GM18873 (cell line): ENCODE results near the gene APOC4.
"Not testable (repeated sequence)": the region's sequence is repeated elsewhere in the genome, so short reads cannot be mapped to it uniquely, and the experiment has no call there.

Experiments used
- ATAC-seq: cut with Tn5 transposase; IDR thresholded peaks from one replicate; pipeline ENCODE4 v1.9.1; 2021; ENCODE audit warnings: mild to moderate bottlenecking, moderate library complexity, moderate number of reproducible peaks; ENCODE audit not compliant: unreplicated experiment, low FRiP score

Gene APOC4

DNA sequence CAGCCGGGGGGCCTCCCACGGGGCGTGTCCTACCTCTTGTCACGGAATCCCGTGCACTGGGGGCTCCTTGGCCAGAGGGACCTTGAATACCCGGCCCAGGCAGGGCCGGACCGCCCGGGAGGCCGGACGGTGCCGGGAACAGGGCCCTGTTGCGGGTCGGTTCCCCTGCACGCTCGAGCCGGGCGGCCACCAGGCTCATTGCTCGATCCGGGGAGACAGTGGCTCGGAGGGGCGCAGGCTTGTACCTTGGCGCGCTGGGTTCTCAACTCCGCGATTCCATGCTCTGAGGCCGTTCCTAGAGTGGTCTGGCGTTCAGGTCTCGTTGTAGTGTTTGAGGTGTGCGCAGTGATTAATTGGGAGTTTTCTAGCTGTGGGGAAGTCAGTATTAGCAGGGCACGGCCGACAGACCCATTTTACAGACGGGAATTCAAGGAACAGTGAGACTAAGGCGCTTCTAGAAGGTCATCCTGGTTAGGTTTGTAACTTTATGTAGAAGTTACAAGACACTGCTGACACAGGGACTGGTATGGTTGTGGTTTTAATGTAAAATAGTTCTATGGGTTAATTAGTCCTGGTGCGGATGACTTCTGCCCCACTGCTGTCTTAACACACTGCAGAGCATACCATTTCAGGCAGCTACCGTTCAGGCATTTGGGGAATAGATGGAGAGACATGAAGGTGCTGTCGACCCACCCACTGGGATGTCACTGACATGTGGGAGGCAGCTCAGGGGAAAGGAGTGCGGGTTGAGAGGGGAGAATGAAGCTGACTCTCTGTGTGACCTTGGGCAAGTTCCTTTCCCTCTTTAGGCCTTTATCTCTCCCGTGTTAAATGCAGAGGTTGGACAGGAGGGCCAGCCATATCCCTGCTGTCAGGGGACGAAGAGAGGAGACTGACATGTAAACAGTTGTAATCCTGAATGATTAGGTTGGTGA is 13.7 kb downstream of the APOC4 start:
- ATAC-seq, result peak; percentile 17

DNA sequence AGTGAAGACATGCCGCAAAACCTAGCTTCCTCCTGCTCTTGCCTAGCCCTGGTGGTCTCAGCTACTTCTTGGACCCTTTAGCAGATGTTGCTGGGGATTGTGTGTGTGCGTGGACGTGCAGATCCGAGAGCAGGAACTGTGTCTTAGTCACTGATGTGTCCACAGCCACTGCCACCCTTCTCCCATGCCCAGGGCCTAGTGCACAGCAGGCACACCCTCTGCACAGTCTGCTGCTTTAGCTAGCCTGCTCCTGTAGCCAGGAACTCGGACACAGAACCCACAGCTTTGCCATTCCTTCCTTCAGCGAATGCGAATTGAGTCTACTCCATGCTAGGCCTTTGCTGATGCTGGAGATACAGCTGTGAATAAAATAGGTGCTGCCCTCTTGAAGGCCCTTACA is 15.5 kb downstream of the APOC4 start:
- no peak for ATAC-seq

DNA sequence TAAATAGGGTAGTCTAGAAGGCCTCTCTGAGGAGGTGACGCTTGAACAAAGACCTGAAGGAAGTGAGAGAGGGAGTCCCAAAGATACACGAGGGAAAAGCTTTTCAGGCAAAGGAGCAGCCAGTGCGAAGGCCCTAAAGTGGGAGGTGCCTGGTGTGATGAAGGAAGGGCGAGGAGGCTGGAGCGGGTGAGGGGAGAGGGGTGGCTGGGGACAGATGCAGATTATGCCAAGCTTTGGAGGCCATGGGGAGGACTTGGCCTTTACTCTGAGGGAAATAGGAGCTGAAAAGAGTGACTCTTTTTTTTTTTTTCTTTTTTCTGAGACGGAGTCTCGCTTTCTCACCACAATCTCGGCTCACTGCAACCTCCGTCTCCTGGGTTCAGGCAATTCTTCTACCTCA is 16.1 kb downstream of the APOC4 start:
- ATAC-seq, result no peak

DNA sequence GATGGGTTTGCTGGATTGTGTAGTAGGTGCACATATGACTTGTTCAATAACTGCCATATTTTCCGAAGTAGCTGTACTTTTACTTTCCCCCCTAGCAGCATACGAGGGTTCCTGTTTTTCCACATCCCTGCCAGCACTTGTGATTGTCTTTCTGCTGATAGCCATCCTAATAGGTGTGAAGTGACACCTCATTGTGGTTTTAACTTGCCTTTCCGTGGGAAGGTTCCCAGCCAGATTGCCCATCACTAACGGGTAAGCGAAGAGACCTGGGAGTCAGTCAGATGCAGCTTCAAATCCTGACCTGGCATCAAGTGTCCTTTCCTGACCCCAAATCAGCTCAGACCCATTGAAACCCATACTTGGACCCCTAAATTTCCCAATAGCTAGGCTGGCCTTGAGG is 17.7 kb downstream of the APOC4 start:
- ATAC-seq, result no peak

DNA sequence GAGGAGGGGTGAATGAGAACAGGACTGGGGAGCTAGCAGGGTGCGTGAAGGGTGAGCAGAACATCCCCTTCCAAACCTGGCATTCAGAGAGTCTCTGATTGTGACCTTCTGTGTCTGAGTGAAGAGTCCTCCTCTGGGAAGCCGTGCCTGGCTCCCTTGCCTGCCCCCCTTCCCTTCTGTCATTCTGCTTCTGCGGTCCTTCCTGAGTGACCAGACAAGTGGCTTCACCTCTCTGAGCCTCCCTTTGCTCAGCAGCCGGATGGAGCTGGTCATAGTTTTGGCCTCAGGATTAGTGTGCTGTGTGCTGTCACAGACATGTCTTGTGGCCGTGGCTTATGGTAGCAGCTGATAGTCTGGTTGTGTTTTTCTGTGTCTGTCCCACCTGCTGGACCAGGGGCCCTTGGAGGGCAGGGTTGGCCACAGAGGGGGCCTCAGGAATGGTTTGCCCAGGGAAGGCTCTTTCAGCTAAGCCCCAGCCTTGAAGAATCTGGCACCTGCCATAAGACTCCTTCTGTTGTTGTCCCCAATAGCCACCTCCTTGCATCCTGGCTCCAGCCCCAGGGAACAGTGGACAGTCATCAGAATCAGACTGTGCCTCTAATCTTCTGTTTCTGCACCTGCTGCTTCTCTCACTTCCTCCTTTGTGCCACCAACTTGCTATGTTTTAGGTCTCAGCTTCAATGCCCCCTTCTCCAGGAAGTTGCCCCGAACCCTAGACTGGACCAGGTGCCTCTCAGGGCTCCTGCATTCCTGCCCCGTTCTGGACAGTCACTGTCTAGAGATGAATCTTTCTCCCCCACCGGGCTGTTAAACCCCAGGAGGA is 19.1 kb downstream of the APOC4 start:
- ATAC-seq, result no peak

DNA sequence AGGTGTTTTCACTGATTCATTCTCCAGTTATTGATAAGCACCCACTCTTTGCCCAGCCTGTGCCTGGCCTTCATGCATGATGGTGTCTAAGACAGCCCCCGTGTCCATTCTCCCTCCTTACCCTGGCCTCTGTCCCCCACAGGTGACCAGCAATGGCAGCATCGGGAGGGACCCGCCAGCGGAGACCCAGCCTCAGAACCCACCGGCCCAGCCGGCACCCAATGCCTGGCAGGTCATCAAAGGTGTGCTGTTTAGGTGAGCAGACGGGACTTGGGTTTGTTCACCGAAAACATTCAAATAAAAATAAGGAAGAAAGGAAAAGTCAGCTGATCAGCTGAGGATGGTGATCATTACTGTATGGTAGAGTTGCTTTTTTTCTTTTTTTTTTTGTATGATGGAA is 19.8 kb downstream of the APOC4 start:
- ATAC-seq, result no peak

DNA sequence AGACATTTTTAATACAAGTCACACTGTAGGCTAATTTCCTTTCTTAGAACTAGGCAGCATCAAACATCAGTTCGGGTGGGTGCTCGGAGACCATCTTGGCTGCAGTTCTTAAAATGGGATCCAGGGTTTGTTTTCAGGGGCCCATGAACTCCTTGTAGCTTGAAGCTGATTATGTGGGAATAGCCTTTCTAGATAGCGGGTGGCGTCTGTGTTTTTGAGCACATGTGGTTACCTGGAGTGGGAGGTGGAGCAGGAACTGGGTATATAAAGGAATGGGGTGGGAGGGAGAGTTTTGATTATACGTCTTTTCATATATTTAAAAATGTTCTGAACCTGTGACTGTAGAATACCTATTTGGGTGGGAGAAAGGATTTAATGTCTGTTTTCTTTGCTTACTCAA is 26.1 kb downstream of the APOC4 start:
- ATAC-seq, result no peak

DNA sequence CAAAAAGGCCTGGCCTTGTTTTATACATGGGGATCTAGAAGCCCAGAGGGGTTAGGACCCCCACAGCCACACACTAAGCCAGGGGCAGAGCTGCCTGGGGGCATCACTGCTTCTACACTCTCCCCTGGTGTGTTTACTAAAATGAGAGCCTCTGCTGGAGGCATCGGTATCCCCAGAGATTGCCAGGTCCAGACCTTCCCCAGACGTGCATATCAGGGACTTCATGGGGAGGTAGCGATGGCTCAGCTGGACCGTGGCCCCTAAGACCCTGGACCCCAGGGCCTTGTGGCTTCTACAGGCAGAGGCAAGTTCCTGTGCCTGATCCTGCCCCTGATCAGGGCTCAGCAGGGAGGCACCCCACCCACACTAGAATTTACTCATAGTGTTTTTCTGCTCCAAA is 26.6 kb downstream of the APOC4 start:
- ATAC-seq, result no peak

DNA sequence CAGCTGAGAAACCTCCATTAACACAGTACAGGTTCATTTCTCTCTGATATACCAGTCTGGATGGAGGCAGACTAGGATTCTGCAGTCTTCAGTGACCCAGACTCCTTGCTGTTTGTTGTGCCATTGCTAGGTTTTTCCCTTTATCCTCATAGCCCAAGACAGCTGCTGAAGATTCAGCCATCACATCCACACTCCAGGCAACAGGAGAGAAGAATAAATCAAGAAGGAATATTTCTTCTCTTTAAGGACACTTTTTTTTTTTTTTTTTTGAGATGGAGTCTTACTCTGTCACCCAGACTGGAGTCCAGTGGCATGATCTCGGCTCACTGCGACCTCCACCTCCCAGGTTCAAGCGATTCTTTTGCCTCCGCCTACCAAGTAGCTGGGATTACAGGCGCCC is 27.4 kb downstream of the APOC4 start:
- no peak for ATAC-seq

DNA sequence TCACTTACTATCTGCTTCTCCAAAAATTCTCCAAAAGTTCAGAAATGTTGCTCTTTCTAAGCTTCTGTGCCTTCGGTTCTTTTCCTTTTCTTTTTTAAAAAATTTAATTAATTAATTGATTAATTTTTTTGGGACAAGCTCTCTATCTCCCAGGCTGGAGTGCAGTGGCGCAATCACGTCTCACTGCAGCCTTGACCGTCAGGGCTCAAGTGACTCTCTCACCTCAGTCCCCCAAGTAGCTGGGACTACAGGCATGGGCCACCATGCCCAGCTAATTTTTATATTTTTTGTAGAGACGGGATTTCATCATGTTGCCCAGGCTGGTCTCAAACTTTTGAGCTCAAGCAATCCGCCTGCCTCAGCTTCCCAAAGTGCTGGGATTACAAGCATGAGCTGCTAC is 29.4 kb downstream of the APOC4 start:
- not testable (repeated sequence) for ATAC-seq

DNA sequence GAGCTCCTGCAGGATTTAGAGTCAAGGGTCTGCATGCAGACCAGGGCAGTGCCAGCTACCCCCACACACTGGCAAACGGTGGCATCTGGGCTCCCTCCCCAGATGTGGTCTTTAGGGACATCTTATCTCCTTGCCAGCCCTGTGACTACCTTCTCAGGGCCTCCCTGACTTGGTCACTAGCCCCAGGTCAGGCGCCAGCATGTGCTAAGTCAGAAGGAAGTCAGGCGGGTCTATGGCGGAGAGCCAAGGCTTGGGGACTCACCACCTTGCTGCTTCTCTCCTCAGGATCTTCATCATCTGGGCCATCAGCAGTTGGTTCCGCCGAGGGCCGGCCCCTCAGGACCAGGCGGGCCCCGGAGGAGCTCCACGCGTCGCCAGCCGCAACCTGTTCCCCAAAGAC is 30.8 kb downstream of the APOC4 start:
- ATAC-seq, result no peak

DNA sequence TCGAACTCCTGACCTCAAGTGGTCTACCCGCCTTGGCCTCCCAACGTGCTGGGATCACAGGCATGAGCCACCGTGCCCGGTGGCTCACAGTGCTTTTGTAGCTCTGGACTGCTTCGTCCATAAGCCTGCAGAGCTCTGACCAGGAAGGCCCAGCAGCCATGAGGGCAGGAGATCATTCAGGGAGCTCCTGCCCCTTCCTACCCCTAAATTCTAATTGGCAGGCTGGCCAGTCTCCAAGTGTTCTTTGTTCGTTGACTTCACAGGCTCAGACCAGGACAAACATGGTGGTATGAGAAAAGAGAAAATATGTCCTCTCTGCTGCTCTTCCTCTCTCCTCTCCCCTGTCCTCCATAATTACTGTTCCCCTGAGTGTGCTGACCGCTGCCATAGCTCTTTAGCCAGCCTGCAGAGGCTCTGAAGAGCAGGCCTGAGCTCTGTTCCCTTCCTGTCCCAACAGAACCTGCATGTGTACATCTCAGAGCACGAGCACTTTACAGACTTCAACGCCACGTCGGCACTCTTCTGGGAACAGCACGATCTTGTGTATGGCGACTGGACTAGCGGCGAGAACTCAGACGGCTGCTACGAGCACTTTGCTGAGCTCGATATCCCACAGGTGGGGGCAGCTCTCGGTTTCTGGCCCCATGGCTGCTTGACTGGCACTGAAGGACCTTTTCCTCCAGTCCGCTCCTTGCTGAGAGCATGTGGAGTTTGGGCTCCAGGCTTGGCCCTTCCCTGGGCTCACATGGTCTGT is 32.1 kb downstream of the APOC4 start:
- ATAC-seq, result no peak

DNA sequence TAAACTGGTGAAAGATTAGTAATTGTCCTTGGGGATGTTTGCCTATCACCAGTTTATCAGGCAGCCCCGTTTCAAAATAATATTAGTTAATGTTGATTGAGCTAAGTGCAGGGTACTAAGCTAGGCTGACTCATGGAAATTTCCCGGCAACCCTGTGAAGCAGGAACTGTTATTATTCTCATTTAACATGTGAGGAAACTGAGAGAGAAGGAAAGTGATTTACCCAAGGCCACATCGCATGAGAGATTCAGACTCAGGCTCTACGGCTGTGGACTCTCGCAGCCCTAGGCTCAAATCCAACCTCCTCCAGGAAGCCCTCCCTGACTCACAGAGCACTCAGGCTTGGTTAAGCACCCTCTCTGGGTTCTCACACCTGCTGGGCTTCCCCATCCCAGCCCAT is 32.8 kb downstream of the APOC4 start:
- no peak for ATAC-seq

DNA sequence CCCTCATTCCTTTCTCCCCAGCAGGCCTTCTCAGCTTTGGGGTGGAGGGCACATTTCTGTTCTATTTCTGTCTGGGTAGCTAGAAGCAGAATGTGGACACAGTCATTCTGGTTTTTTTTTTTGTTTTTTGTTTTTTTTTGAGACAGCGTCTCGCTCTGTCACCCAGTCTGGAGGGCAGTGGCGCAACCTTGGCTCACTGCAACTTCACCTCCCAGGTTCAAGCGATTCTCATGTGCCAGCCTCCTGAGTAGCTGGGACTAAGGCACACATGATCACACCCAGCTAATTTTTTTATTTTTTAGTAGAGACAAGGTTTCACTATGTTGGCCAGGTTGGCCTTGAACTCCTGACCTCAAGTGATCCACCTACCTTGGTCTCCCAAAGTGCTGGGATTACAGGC is 33.4 kb downstream of the APOC4 start:
- ATAC-seq, result no peak

DNA sequence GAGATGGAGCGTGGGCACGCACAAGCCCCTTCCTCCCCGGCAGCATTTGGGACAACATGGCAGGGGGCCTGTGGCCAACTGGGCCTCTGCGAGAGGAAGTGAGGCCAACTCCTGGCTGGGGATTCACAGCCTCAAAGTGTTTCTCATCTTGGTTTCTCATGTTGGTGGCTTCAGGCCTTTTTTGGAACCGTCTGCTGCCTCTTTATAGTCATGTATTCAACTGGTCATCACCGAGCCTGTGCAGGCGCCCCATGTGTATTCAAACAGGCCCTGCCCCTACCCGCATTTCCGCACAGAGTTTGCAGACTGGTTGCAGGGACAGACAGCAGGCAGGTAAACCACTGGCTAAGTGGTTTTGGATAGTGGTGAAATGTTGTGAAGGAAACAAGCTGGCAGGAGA is 42.0 kb downstream of the APOC4 start:
- no peak for ATAC-seq

DNA sequence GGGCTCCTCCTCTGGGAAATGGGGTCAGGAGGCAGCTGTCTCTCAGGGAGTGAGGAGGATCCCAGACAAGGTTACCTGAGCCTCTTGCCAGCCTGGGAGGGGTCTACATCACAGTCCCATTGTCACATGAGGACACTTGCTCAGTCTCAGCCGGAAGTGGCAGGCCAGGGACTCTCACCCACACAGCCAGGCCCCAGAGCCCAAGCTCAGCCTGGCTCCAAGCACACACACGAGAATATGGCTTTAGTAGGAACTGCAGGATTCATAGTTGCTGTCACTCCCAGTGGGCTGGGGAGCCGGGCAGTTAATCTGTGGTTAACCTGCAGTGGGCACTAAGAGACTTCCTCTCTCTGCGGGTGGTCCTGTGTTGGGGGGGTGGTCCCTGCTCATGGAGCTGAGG is 43.4 kb downstream of the APOC4 start:
- ATAC-seq, result no peak

DNA sequence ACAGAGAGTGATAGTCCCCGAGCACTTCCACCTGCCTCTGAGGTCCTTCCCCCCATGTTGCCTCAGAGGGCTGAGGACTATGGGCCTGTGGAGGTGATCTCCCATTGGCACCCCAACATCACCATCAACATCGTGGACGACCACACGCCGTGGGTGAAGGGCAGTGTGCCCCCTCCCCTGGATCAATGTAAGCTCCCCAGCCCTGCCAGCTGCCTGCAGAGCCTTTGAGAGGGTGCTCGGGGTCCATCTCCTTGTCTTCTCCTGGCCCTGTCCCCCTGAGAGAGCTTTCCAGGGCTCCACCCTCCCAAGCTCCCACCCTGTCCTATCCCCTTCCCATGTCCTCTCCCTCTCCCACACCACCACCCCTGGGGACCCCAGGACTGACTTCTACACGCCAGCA is 44.4 kb downstream of the APOC4 start:
- no peak for ATAC-seq

DNA sequence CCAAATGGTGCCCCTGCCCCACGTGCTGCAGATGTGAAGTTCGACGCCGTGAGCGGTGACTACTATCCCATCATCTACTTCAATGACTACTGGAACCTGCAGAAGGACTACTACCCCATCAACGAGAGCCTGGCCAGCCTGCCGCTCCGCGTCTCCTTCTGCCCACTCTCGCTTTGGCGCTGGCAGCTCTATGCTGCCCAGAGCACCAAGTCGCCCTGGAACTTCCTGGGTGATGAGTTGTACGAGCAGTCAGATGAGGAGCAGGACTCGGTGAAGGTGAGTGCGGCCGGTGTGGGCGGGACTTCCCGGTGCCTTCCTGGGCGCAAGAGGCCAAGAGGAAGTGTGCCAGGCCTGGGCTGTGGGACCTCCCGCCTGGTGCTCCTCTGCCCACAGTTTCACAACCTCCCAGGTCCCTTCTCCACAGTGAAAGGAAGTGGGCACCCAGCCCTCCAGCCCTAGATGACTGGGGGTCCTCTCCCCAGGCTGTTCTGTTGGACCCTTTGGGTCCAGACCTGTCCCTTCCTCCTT is 45.2 kb downstream of the APOC4 start:
- no peak for ATAC-seq

DNA sequence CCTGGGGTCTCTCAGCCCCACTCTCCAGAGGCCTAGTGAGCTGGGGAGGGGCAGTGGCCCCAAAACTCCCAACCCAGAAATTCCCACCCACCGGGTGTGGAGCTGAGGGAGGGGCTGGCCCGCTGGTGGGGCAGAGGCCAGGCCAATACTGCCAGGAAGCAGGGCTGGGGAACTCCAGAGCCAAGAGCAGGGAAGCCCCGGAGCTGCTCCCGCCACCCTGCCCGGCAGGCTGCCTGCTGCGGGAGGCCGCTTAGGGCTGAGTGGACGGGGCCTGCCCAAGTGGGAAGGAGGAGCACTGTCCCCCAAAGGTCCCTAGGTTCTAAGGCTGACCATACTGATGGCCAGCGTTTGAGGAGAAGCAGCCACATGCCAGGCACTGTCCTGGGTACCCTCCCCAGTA is 46.2 kb downstream of the APOC4 start:
- no peak for ATAC-seq

DNA sequence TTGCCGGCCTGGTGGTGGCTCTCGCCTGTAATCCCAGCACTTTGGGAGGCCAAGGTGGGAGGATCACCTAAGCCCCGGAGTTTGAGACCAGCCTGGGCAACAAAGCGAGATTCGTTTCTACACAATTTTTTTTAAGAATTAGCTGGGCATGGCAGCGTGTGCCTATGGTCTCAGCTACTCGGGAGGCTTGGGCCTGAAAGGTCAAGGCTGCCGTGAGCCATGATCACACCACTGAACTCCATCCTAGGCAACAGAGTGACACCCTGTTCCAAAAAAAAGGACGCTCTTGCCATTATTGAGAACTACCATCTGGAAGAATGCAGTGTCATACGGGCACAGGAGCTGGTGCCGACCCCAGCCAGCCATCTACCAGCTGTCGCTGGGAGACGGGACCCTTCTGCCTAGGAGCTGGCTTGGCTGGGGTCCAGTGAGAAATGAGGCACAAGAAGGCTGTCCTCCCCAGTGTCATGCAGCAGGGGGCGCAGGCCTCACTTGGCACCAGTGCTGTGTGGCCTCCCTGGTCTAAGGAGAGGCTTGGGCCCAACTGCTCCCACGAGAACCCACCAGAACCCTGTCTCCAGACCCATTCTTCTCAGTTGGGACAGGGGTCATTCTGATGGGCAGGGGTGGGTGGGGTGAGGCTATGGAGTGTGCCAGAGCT is 47.0 kb downstream of the APOC4 start:
- no peak for ATAC-seq
